T follicular helper cell (primary cell): Measurements from ENCODE around the gene ALMS1.
"Not testable (repeated sequence)": the region's sequence is repeated elsewhere in the genome, so short reads cannot be mapped to it uniquely, and the experiment has no call there.

Source experiments
- DNase-seq: peaks from one replicate; pipeline ENCODE4 v3.0.0-alpha.2; 2020; ENCODE audit warnings: low read depth

ALMS1 gene

GRCh38 chr2:73624625-73625024 lies 239.0 kb downstream of the ALMS1 start:
- not testable (repeated sequence) for DNase-seq

DNA sequence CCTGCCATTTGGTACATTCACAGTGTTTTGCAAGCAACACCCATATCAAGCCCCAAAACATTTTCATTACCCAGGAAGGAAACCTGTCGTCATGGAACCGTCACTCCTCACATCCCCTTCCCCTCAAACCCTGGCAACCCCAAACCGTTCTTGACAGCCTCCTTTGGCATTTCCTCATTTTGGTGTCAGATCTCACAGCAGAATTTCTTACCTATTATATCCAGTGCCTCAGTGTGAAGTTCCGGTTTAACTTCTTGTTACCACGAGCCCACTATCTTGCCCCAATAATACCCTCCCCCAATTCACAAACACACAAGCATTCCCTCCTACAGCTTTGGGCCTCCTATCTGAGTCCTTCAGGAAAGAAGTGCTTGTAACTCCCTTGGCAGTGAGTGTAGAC lies 240.6 kb downstream of the ALMS1 start:
- DNase-seq = not testable (repeated sequence)

DNA sequence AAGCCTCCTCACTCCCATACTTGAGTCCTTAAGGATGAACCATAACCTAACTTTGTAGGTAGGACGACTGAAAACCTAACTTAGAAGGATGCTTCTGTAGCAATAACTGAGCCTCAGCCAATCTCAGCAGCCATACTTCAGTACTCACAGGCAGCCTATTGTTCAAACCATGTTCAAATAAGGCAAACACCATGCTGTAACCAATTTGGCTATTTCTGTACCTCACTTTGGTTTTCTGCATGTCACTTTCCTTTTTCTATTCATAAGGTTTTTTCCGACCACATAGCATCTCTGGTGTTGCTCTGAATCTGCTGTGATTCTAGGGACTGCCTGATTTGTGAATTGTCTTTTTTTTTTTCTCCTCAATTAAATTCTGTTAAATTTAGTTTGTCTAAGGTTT lies 242.9 kb downstream of the ALMS1 start:
- not testable (repeated sequence) for DNase-seq

- not testable (repeated sequence) for DNase-seq
Observed at GRCh38 chr2:73630662-73631266, 245.1 kb downstream of the ALMS1 start.

GRCh38 chr2:73636977-73637376 lies 251.3 kb downstream of the ALMS1 start:
- DNase-seq = not testable (repeated sequence)

GRCh38 chr2:73638429-73638828 lies 252.8 kb downstream of the ALMS1 start:
- DNase-seq = no peak

- DNase-seq = no peak
Observed at GRCh38 chr2:73640511-73640911, 254.9 kb downstream of the ALMS1 start.

DNA sequence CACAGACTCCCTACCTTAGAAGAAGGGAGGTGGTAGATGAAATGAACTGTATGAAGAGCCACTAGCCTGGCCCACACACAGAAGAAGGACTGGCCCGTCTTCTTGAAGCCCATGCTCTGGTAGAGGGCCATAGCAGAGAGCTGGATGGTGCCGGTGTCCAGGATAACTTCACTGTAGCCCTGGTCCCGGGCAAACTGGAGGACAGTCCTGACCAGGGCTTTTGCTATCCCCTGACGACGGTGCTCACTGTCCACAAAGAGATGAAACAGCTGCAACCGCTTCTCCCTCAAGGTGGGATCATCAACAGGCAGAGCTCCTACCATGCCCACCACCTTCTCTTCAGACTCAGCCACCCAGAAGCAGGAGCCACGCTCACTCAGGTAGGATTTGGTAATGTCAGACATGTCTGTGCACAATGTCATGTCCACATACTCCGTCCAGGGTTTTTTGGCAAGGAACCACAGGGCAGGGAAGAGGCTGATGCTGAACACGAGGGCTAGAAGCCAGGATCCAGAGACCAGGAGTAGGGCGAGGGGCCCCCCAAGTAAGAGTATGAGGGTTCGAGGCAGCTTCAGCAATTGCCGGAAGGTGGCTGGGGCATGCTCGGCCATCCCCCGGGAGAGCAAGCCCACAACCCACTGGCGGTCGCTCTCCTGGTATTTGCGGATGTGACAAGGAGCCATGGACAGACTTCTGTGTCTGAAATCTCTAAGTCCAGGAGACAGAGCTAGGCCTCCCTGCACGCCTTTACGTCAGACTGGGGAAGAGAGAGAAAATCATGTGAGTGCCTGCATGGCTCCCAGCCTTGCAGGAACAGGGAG lies 255.5 kb downstream of the ALMS1 start:
- no peak for DNase-seq

DNA sequence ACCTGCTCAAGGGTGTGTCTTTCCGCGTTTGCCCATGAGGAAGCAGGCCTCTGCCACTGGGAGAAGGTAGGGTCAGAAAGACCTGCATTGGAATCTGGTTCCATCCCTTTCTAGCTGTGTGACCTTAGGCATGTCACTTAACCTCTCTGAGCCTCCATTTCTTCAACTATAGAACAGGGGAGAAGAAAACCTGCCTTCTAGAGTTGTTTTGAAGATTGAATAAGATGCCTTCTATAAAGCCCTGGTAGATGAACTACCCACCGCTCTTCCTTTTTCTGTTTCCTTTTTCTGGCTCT lies 256.1 kb downstream of the ALMS1 start:
- no peak for DNase-seq

- DNase-seq = no peak
Observed at GRCh38 chr2:73642338-73643018, 256.8 kb downstream of the ALMS1 start, which contains the start of gene NAT8. Gene NAT8 (minus strand): TSS chr2:73642422. CDS start chr2:73641628, 794 bp downstream.

DNA sequence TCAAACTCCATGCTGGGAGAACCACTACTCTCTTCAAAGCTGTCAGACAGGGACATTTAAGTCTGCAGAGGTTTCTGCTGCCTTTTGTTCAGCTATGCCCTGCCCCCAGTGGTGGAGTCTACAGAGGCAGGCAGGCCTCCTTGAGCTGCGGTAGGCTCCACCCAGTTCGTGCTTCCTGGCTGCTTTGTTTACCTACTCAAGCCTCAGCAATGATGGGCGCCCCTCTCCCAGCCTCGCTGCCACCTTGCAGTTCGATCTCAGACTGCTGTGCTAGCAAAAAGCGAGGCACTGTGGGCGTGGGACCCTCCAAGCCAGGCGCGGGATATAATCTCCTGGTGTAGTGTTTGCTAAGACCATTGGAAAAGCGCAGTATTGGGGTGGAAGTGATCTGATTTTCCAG lies 262.1 kb downstream of the ALMS1 start:
- not testable (repeated sequence) for DNase-seq

DNA sequence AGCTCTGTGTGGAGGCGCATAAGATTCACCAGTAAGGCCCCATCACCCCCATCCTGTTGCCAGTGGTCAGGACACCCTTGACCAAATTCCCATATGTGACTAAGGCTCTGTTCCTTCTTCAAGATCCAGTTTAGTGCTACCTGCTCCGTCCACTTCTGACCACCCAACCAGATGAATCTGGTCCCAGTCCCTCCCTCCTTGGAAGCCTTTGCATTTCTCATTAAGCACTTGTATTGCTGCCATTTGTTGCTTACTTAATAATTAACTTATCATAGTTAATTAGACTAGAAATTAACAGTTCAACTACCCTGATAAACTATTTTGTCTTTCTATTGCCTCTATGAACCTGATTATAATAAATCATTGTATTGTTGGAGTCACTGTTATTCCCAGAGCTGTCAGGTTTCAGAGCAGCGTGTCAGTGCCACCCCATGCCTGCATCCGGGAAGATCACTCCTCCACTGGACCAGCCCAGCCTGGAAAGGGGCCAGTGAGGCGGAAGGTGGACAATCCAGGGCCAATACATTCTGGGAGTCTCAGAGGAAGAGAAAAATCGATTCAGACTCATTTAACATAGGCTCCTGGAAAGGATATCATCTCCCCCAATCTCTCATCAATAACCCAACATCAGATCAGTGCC lies 266.1 kb downstream of the ALMS1 start:
- no peak for DNase-seq

DNA sequence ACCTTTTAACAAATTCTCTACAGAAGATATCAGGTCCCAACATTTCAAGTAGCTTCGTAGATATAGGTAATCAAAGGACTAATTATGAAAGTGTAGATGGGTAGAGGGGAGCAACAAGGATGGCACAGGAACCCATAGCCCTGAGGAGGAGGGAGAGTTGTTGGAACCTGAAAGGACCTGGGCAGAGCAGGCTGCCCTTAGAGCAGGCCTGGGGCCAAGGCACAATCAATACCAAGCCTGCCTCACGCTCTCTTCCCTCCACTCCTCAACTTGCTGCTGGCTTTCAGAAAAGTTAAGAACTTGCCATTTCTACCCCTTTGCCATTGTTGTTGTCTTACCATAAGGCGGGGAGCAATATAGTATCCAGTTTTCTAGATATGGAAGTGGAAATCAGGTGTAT lies 266.7 kb downstream of the ALMS1 start:
- DNase-seq = no peak

DNA sequence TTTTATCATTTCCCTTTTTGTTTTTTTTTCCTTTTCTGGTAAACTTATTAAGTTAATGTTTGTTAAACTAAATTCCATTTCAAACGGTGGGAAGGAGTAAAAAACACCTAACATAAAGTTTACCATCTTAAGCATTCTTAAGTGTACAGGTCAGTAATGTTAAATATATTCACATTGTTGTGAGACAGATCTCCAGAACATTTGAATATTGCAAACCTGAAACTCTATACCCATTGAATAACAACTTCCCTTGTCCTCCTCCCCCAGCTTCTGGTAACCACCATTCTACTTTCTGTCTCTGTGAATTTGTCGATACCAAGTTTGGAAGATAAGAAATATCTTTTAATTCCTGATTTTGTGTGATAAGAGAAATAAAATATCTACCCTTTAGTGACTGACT lies 268.5 kb downstream of the ALMS1 start:
- DNase-seq = no peak
